ENCODE measurements around the gene MANBA.

DNA sequence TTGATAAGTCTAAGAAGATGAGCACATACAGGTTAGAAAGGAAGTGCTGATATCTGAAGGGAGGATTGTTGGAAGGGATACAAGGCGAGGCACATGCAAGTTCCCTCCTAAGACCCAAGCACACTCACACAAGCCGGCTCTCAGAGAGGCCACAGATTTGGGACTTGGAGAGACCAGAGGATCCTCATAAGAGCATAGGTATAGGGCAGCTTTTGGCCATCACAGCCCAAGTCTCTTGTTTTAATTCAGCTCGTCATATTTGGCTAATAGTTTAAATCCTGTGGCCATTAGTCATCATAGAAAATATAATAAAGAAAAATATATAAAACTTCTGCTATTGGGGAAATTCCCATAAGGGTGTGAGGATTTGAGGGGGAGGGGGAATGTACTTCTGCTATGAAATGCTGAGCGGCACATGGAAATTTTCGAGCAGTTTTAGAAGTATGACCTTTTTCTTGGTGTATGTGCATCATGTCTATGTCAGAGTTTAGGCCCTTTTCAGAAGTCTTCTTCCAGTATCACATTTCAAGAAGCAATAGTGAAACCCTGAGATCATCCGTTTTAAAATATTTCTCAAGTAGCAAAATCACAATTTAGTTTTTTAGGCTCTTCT, 161.9 kb downstream of the MANBA start:
- TF ChIP-seq CTCF (IDR thresholded peaks at IDR 0.05) (no peak), EP300 (IDR thresholded peaks at IDR 0.05) (no peak)

All from ovary (tissue), 3 donors.